SU-DHL-6 (cell line): ENCODE data around the gene ROBO2.

Experiments
- H2AFZ ChIP-seq: fragments of 200-600 bp; sonication (generic); 2 replicates; pipeline ENCODE4 v1.6.1; 2014; ENCODE audit warnings: low read depth, mild to moderate bottlenecking, moderate library complexity, mixed read lengths, antibody characterized with exemption, low read length; ENCODE audit not compliant: severe bottlenecking
- H3F3A ChIP-seq: fragments of 200-600 bp; shearing (Covaris generic); 2 replicates; pipeline ENCODE4 v1.6.0; 2016; ENCODE audit warnings: antibody characterized with exemption, mild to moderate bottlenecking; ENCODE audit not compliant: insufficient read depth
- H3K27ac ChIP-seq: fragments of 200-600 bp; sonication (generic); 2 replicates; pipeline ENCODE4 v1.5.1; 2016; ENCODE audit warnings: low read depth, mild to moderate bottlenecking, low read length, moderate library complexity, mixed read lengths
- H3K27me3 ChIP-seq: fragments of 200-600 bp; sonication (generic), shearing (Covaris generic); 2 replicates; pipeline ENCODE4 v1.6.0; 2014; ENCODE audit warnings: mild to moderate bottlenecking, low read length
- H3K36me3 ChIP-seq: fragments of 200-600 bp; sonication (generic); 2 replicates; pipeline ENCODE4 v1.6.1; 2014; ENCODE audit warnings: mild to moderate bottlenecking, low read length, mixed read lengths
- H3K4me2 ChIP-seq: fragments of 300-600, 200-600 bp; shearing (Covaris generic), sonication (generic); 2 replicates; pipeline ENCODE4 v1.6.0; 2014; ENCODE audit warnings: low read length, low read depth, mild to moderate bottlenecking; ENCODE audit not compliant: poor library complexity, severe bottlenecking
- H3K4me3 ChIP-seq: fragments of 200-600 bp; sonication (generic); 2 replicates; pipeline ENCODE4 v1.5.1; 2014; ENCODE audit warnings: antibody characterized with exemption, low read length, mild to moderate bottlenecking, mixed read lengths; ENCODE audit not compliant: insufficient read depth, poor library complexity, severe bottlenecking
- H3K79me2 ChIP-seq: fragments of 200-600 bp; sonication (generic); 2 replicates; pipeline ENCODE4 v1.6.1; 2014; ENCODE audit warnings: mild to moderate bottlenecking, low read length, moderate library complexity; ENCODE audit not compliant: insufficient read depth
- H3K9ac ChIP-seq: fragments of 200-600 bp; sonication (generic); 2 replicates; pipeline ENCODE4 v1.7.0; 2014; ENCODE audit warnings: mild to moderate bottlenecking, low read length
- H3K9me2 ChIP-seq: fragments of 200-600 bp; sonication (generic); replicated peaks from 2 replicates; pipeline ENCODE4 v1.6.1; 2014; ENCODE audit warnings: low read length; ENCODE audit not compliant: insufficient read depth
- H3K9me3 ChIP-seq: fragments of 200-600 bp; sonication (generic); 2 replicates; pipeline ENCODE4 v1.6.1; 2014; ENCODE audit warnings: low read length, mixed read lengths; ENCODE audit not compliant: insufficient read depth
- H4K20me1 ChIP-seq: fragments of 200-600 bp; sonication (generic); 2 replicates; pipeline ENCODE4 v1.6.1; 2014; ENCODE audit warnings: low read depth, mild to moderate bottlenecking, antibody characterized with exemption, low read length, moderate library complexity, mixed read lengths
- CTCF ChIP-seq: fragments of 200-600 bp; sonication (generic); IDR thresholded peaks from one replicate; pipeline ENCODE4 v1.5.1; 2017; ENCODE audit warnings: antibody characterized with exemption, mild to moderate bottlenecking, low read length, moderate library complexity; ENCODE audit not compliant: insufficient read depth, poor library complexity, severe bottlenecking
- EZH2phosphoT487 ChIP-seq: fragments of 200-600 bp; sonication (generic), shearing (Covaris generic); conservative IDR thresholded peaks from 2 replicates; pipeline ENCODE4 v1.6.1; 2018; ENCODE audit warnings: mild to moderate bottlenecking, antibody characterized with exemption, low read length, moderate library complexity, mixed read lengths

Gene ROBO2

GRCh38 chr3:77456431-77456830 is 416.5 kb downstream of the ROBO2 start:
- no peaks in the 10 kb centered on the region for H3K27me3 ChIP-seq
- no peaks in the 10 kb centered on the region for H3K9me3 ChIP-seq
- no peaks in the 10 kb centered on the region for H3K36me3 ChIP-seq
- H3K9me2 ChIP-seq = no peaks in the 10 kb centered on the region; the same call in 1 of the 2 replicates
- no peak overlapping the region for H3K4me3 ChIP-seq
- H3K79me2 ChIP-seq = no peaks in the 10 kb centered on the region
- no peak overlapping the region for H3K9ac ChIP-seq
- H3K27ac ChIP-seq = no peak overlapping the region
- no peaks in the 10 kb centered on the region for H4K20me1 ChIP-seq
- TF ChIP-seq EZH2phosphoT487 (no peak), CTCF (no peak)
- no peaks in the 10 kb centered on the region for H3F3A ChIP-seq
- H3K4me2 ChIP-seq = no peak overlapping the region
- no peak overlapping the region for H2AFZ ChIP-seq

DNA sequence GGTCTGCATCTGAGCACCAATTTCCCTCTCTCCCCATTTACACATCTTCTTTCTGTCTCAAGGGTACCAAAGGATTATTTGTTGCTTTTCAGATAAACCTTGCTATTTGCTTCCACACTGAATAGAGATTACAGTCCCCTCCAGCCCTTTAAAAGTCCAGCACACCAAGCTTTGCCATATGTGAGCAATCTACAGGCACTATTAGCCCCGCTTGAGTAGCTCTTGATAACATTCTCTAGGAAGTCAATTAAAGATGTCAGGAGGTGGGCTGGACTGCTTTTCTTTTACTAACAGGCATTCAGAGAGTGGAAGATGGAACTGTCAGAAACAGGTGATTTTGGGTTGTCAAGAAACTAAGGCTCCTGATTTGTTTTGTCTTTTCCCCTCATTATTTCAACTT is 417.0 kb downstream of the ROBO2 start:
- Histone ChIP-seq H3K36me3 (no peaks in the 10 kb centered on the region), H3K27me3 (no peaks in the 10 kb centered on the region), H2AFZ (no peak overlapping the region), H3K9me3 (no peaks in the 10 kb centered on the region), H3K9ac (no peak overlapping the region), H3K4me3 (no peak overlapping the region), H3K4me2 (no peak overlapping the region), H3K79me2 (no peaks in the 10 kb centered on the region), H4K20me1 (no peaks in the 10 kb centered on the region), H3K9me2 (no peaks in the 10 kb centered on the region; the same call in 1 of the 2 replicates), H3K27ac (no peak overlapping the region), H3F3A (no peaks in the 10 kb centered on the region)
- TF ChIP-seq EZH2phosphoT487 (no peak), CTCF (no peak)

GRCh38 chr3:77459926-77460325 is 420.0 kb downstream of the ROBO2 start:
- no peak overlapping the region for H2AFZ ChIP-seq
- H3K9ac ChIP-seq = no peak overlapping the region
- TF ChIP-seq CTCF = no peak
- no peak for TF ChIP-seq EZH2phosphoT487
- H3K9me2 ChIP-seq = no peaks in the 10 kb centered on the region; the same call in 1 of the 2 replicates
- no peaks in the 10 kb centered on the region for H3K9me3 ChIP-seq
- H3K27ac ChIP-seq = no peak overlapping the region
- H3F3A ChIP-seq = no peaks in the 10 kb centered on the region
- no peak overlapping the region for H3K4me3 ChIP-seq
- no peaks in the 10 kb centered on the region for H3K27me3 ChIP-seq
- H4K20me1 ChIP-seq = no peaks in the 10 kb centered on the region
- H3K36me3 ChIP-seq = no peaks in the 10 kb centered on the region
- no peak overlapping the region for H3K4me2 ChIP-seq
- no peaks in the 10 kb centered on the region for H3K79me2 ChIP-seq
